ENCODE measurements around the gene CASS4.

DNA sequence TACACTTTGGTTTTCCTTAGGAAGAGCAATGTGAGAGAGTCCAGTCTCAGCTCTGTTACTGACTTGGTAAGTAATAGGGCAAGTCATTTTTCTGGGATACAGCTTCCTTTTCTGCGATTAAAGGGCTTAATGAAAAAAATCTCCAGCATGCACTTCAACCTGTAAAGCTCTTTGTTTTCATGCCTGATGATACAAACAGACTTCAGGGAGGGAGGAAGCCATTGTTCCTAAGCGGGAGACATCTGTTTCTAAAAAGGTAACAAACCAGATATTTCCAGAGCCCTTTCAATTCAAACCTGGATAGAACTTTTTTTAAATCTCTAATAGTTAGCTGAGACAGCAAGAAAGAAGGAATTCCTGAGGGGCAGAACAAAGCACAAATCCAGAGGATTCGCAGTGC lies 5.2 kb upstream of the CASS4 start:
- TF ChIP-seq FOS (IDR thresholded peaks at IDR 0.05; ENCODE audit: borderline replicate concordance, insufficient read depth, low read length) (no peak), EZH2 (IDR thresholded peaks at IDR 0.05; ENCODE audit: borderline replicate concordance, low read depth, low read length, severe bottlenecking) (no peak), CTCF (IDR thresholded peaks at IDR 0.05; ENCODE audit: extremely low read depth in 1 of 2, insufficient read depth in 1 of 2, low read depth in 1 of 2, low read length in 2 of 2) (no peak), MAX (IDR thresholded peaks at IDR 0.05; ENCODE audit: insufficient read depth, insufficient read length) (no peak), POLR2AphosphoS5 (IDR thresholded peaks at IDR 0.05; ENCODE audit: insufficient read depth, low read depth, low read length) (no peak), POLR2A (IDR thresholded peaks at IDR 0.05; ENCODE audit: low read depth, low read length) (no peak), JUN (IDR thresholded peaks at IDR 0.05; ENCODE audit: borderline replicate concordance, insufficient read depth, insufficient read length, low read depth) (no peak)
